ENCODE measurements around the gene MARS2. TPM values are rescaled to one million over a fixed set of nuclear protein-coding genes. Genes with fewer than 3 reads are reported as not detected.

Gene MARS2
- total and polyA plus RNA-seq, 4 donors, result 1.9 to 7.2 (median 5.6) TPM

DNA sequence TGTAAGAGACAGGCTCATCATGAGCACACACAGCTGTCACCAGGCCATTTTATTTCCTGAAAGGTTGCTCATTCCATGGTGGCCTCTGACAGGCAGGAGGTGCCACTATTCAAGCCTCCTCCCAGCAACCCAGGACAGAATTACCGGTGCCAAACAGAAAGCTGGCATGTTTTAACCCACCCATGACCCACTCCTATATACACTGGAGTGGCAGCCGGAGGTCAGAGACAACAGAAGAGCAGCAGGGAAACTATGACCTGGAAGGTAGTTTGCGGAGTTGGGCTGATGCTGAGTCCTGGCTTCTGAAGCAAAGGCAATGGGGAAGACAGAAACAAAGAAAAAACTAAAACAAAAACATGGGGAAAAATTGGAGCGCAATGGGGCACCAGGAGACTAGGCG, 32.1 kb upstream of the MARS2 start:
- Histone ChIP-seq H3K36me3 (ENCODE audit: control insufficient read depth in 4 of 4, insufficient read depth in 4 of 4, low read length in 4 of 4) (peaks cover 0 to 16% (median 8%) of the 10 kb centered on the region in 4 donors), H3K4me3 (no peak overlapping the region), H3K27ac (ENCODE audit: low read depth in 1 of 2, low read length in 1 of 2) (no peak overlapping the region), H3K4me1 (ENCODE audit: control insufficient read depth in 5 of 5, insufficient read depth in 5 of 5, low read length in 5 of 5) (peaks cover 0 to 17% (median 3%) of the 10 kb centered on the region in 5 donors), H3K27me3 (ENCODE audit: control insufficient read depth in 3 of 3, insufficient read depth in 3 of 3, low read length in 2 of 3) (no peaks in the 10 kb centered on the region), H3K9ac (ENCODE audit: insufficient read depth in 1 of 2, low read length in 2 of 2) (peak overlapping the region in 1 of 2 donors; percentile 89), H3K9me3 (ENCODE audit: control insufficient read depth in 4 of 4, insufficient read depth in 3 of 4, low read length in 3 of 4) (peaks cover 0 to 6% (median 1%) of the 10 kb centered on the region in 4 donors)
- no peak for ATAC-seq (ENCODE audit: insufficient read depth, low FRiP score)
- 72 to 87% methylated on average over 5 of the region's 5 CpGs for WGBS, 2 donors
- DNase-seq, result peak; percentile 12 to 53 (median 46)
- TF ChIP-seq, protein P1, sequence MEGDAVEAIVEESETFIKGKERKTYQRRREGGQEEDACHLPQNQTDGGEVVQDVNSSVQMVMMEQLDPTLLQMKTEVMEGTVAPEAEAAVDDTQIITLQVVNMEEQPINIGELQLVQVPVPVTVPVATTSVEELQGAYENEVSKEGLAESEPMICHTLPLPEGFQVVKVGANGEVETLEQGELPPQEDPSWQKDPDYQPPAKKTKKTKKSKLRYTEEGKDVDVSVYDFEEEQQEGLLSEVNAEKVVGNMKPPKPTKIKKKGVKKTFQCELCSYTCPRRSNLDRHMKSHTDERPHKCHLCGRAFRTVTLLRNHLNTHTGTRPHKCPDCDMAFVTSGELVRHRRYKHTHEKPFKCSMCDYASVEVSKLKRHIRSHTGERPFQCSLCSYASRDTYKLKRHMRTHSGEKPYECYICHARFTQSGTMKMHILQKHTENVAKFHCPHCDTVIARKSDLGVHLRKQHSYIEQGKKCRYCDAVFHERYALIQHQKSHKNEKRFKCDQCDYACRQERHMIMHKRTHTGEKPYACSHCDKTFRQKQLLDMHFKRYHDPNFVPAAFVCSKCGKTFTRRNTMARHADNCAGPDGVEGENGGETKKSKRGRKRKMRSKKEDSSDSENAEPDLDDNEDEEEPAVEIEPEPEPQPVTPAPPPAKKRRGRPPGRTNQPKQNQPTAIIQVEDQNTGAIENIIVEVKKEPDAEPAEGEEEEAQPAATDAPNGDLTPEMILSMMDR (IDR thresholded peaks at IDR 0.05; ENCODE audit: control extremely low read depth, extremely low read depth), result no peak

DNA sequence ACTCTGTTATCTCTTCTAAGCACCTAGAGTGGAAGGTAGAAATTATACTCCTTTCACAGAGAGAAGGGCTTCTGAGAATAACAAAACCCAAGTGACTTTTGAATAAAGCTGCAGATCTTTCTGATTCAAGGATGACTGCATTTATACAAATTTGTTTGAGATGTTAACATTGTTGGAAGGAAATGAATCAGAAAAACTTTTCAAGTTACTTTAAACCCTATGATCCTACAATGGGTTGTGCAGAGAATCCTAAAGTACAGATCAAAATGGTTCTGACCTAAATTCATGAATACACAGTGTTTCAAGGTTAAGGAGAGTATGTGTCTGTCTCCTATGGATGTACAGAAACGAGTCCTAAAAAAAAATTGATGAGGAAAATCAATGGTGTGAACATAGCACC, 31.6 kb upstream of the MARS2 start:
- H3K4me3 ChIP-seq, result no peak overlapping the region
- peaks cover 0 to 6% (median 0%) of the 10 kb centered on the region in 4 donors for H3K9me3 ChIP-seq (ENCODE audit: control insufficient read depth in 4 of 4, insufficient read depth in 3 of 4, low read length in 3 of 4)
- H3K9ac ChIP-seq (ENCODE audit: insufficient read depth in 1 of 2, low read length in 2 of 2), result peak overlapping the region; percentile 21 to 89
- ATAC-seq (ENCODE audit: insufficient read depth, low FRiP score) (no peak), DNase-seq (peak in 2 of 3 donors; percentile 35 to 54)
- H3K36me3 ChIP-seq (ENCODE audit: control insufficient read depth in 4 of 4, insufficient read depth in 4 of 4, low read length in 4 of 4), result peaks cover 0 to 12% (median 6%) of the 10 kb centered on the region in 4 donors
- H3K4me1 ChIP-seq (ENCODE audit: control insufficient read depth in 5 of 5, insufficient read depth in 5 of 5, low read length in 5 of 5), result peaks cover 0 to 17% (median 3%) of the 10 kb centered on the region in 5 donors
- TF ChIP-seq, protein P1 (IDR thresholded peaks at IDR 0.05; ENCODE audit: control extremely low read depth, extremely low read depth), result no peak
- WGBS, 2 donors, result 53 to 75% methylated on average over 1 of the region's 1 CpG
- no peak overlapping the region for H3K27ac ChIP-seq (ENCODE audit: low read depth in 1 of 2, low read length in 1 of 2)
- H3K27me3 ChIP-seq (ENCODE audit: control insufficient read depth in 3 of 3, insufficient read depth in 3 of 3, low read length in 2 of 3), result no peaks in the 10 kb centered on the region

DNA sequence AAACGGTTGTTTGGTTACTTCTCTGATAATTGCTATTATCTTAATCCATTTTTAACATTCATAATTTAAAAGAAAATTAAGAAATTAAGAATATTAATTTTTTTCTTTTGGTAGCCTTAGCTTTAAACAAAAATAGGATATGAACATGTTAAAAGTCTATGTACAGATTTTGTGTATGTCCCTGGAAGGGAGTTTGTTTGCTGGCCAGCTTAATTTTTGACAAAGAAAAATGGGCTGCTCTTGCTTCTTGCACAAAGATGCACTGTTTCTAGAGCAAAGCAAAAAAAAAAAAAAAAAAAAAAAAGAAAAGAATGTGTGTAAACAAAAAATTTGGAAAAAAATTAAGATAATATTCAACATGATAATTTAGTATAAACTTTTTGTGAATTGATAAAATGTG, 31.1 kb upstream of the MARS2 start:
- no peak overlapping the region for H3K4me3 ChIP-seq
- peaks cover 0 to 6% (median 0%) of the 10 kb centered on the region in 4 donors for H3K9me3 ChIP-seq (ENCODE audit: control insufficient read depth in 4 of 4, insufficient read depth in 3 of 4, low read length in 3 of 4)
- ATAC-seq (ENCODE audit: insufficient read depth, low FRiP score) (no peak), DNase-seq (peak in 2 of 3 donors; percentile 72 to 80)
- 52 to 75% methylated on average over 1 of the region's 1 CpG for WGBS, 2 donors
- peaks cover 0 to 17% (median 3%) of the 10 kb centered on the region in 5 donors for H3K4me1 ChIP-seq (ENCODE audit: control insufficient read depth in 5 of 5, insufficient read depth in 5 of 5, low read length in 5 of 5)
- no peaks in the 10 kb centered on the region for H3K27me3 ChIP-seq (ENCODE audit: control insufficient read depth in 3 of 3, insufficient read depth in 3 of 3, low read length in 2 of 3)
- TF ChIP-seq, protein P1 (IDR thresholded peaks at IDR 0.05; ENCODE audit: control extremely low read depth, extremely low read depth), result no peak
- H3K36me3 ChIP-seq (ENCODE audit: control insufficient read depth in 4 of 4, insufficient read depth in 4 of 4, low read length in 4 of 4), result peaks cover 0 to 10% (median 4%) of the 10 kb centered on the region in 4 donors
- peak overlapping the region in 1 of 2 donors; percentile 96 for H3K9ac ChIP-seq (ENCODE audit: insufficient read depth in 1 of 2, low read length in 2 of 2)
- no peak overlapping the region for H3K27ac ChIP-seq (ENCODE audit: low read depth in 1 of 2, low read length in 1 of 2)

DNA sequence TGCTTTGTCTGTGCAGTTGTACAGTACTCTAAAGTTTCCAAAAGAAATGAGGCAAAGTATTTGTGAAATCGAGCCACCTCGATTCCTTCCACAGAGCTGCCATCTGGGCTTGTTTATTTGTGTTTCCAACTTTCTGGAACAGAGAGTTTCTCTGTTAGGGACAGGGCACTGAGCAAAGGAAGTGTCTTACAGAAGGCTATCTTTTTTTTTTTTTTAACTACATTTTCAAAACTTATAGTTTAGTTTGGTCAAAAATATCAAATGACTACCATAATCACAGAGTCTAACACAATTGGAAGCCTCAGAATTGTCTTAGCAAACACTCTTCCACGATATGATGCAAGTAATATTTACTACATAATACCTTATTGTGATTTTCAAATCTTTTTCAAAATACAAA, 30.6 kb upstream of the MARS2 start:
- no peak for ATAC-seq (ENCODE audit: insufficient read depth, low FRiP score)
- Histone ChIP-seq H3K27ac (ENCODE audit: low read depth in 1 of 2, low read length in 1 of 2) (peak overlapping the region in 1 of 2 donors; percentile 21), H3K4me3 (no peak overlapping the region), H3K9ac (ENCODE audit: insufficient read depth in 1 of 2, low read length in 2 of 2) (peak overlapping the region; percentile 26 to 96), H3K27me3 (ENCODE audit: control insufficient read depth in 3 of 3, insufficient read depth in 3 of 3, low read length in 2 of 3) (no peaks in the 10 kb centered on the region), H3K36me3 (ENCODE audit: control insufficient read depth in 4 of 4, insufficient read depth in 4 of 4, low read length in 4 of 4) (peaks cover 0 to 8% (median 2%) of the 10 kb centered on the region in 4 donors), H3K4me1 (ENCODE audit: control insufficient read depth in 5 of 5, insufficient read depth in 5 of 5, low read length in 5 of 5) (peaks cover 0 to 17% (median 3%) of the 10 kb centered on the region in 5 donors), H3K9me3 (ENCODE audit: control insufficient read depth in 4 of 4, insufficient read depth in 3 of 4, low read length in 3 of 4) (peaks cover 0 to 6% (median 0%) of the 10 kb centered on the region in 4 donors)
- peak; percentile 43 to 84 (median 84) for DNase-seq
- TF ChIP-seq, protein P1 (IDR thresholded peaks at IDR 0.05; ENCODE audit: control extremely low read depth, extremely low read depth), result no peak
- WGBS, 2 donors, result 43 to 63% methylated on average over 3 of the region's 3 CpGs
